Activated T-cell treated with anti-CD3 and anti-CD28 coated beads, Interleukin-2, amount 50 U/mL, for 24 hours (primary cell): Measurements from ENCODE around the gene AGRN.
"Not testable (repeated sequence)": the region's sequence is repeated elsewhere in the genome, so short reads cannot be mapped to it uniquely, and the experiment has no call there.

Source experiments
- DNase-seq: peaks from one replicate; pipeline ENCODE4 v3.0.0-alpha.2; 2020
- H3K27ac Mint-ChIP-seq: 2 replicates; pipeline ENCODE4 v1.8.0; 2020; ENCODE audit warnings: mild to moderate bottlenecking, mixed read lengths
- H3K27me3 Mint-ChIP-seq: 2 replicates; pipeline ENCODE4 v1.8.0; 2020; ENCODE audit warnings: mixed read lengths
- H3K36me3 Mint-ChIP-seq: 2 replicates; pipeline ENCODE4 v1.8.0; 2020; ENCODE audit warnings: low read depth, mixed read lengths
- H3K4me1 Mint-ChIP-seq: 2 replicates; pipeline ENCODE4 v1.8.0; 2020; ENCODE audit warnings: low read depth, mixed read lengths
- H3K4me3 Mint-ChIP-seq: 2 replicates; pipeline ENCODE4 v1.8.0; 2020; ENCODE audit warnings: mild to moderate bottlenecking, moderate library complexity, mixed read lengths
- H3K9me3 Mint-ChIP-seq: 2 replicates; pipeline ENCODE4 v1.8.0; 2020; ENCODE audit warnings: mixed read lengths

The AGRN gene

DNA sequence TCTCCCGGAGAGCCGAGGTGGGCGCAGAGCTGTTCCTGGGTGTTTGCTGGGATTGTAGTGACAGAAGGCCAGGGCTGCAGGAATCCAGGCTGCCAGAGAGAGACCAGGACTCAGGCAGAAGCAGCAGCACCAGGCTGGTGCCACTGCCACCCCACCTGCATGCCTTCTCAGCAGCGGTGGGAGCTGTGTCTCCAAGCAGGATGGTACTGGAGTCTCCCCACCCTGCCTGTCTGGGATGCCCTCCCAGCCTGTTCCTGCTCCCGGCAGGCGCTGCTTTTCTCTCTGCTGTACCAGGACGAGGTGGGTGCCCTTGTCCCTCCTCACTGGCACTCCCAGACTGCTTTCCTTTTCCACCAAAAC, 15.5 kb upstream of the AGRN start:
- H3K4me3 Mint-ChIP-seq: no peak overlapping the region
- peaks cover 58% of the 10 kb centered on the region for H3K27me3 Mint-ChIP-seq
- DNase-seq: no peak
- no peak overlapping the region for H3K27ac Mint-ChIP-seq
- peaks cover 16% of the 10 kb centered on the region for H3K4me1 Mint-ChIP-seq
- H3K9me3 Mint-ChIP-seq: no peaks in the 10 kb centered on the region
- no peaks in the 10 kb centered on the region for H3K36me3 Mint-ChIP-seq

DNA sequence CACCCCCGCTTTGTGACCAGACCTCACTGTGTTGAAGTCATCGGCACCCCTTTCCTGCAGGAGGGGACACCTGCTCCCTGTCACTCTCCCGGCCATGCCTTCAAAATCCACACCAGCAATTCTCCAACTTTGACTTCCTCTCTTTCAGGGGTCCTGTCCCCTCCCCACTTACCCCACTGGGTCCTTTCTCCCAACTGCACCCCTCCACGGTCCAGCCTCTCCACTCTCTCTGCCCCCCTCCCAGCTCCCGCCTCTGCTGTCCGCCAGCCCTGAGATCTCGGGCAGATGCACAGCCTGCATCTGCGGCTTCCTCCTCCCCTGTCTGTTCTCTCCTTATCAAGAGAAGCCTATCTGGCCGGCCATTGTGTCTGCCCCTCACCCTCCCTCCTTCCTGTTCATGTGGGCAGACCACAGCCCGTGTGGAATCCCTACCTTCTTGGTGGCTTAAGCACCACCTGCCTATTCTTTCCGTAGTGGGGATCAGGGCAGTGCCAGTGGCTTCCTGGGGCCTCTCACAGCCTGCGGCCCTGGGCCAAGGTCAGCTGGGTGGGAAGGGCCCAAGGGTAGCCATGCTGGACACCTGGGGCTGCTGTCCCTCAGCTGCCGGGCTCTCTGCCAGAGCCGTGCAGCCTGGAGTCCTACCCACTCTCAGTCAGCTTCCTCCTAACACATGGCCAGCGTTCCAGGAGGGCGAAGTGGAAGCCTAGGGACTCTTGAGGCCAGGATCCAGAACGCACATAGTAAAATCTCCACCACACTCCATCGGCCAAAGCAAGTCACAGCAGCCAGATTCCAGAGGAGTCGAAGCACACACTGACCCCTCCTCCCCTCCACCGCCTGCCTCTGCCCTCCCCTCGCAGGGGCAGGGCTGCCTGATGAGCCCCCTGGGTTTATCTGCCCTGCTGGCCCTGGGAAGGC, 14.9 kb upstream of the AGRN start:
- H3K27me3 Mint-ChIP-seq: peaks cover 58% of the 10 kb centered on the region
- no peak overlapping the region for H3K4me3 Mint-ChIP-seq
- peaks cover 16% of the 10 kb centered on the region for H3K4me1 Mint-ChIP-seq
- no peak overlapping the region for H3K27ac Mint-ChIP-seq
- H3K36me3 Mint-ChIP-seq: no peaks in the 10 kb centered on the region
- DNase-seq: no peak
- H3K9me3 Mint-ChIP-seq: no peaks in the 10 kb centered on the region

DNA sequence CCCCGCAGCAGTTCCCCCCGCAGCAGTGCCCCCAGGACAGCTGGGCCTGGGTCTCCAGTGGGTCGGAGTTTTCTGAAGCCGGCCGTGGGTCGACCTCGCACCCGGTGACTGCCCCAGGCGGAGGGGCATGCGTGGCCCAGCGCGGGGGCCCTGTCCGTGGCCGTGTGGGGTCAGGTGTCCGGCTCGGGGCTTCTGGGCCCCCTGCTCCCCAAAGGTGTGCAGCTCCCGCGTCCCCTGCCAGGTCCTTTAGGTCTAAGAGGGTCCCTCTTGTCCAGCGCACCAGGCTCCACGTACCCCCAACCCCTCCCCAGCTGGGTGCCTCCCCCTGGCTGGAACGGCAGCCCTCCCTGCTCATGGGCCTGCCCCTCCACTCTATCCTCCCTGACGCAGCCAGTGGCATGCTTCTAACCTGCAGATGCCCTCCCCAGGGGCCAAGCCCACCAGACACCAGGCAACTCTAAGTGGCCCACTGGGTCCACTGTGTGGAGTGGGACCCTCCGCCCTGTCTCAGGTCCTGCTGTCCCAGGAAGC, 14.1 kb upstream of the AGRN start:
- Mint-ChIP-seq H3K27me3 (peaks cover 54% of the 10 kb centered on the region), H3K9me3 (no peaks in the 10 kb centered on the region), H3K4me1 (peaks cover 14% of the 10 kb centered on the region), H3K36me3 (no peaks in the 10 kb centered on the region), H3K27ac (no peak overlapping the region), H3K4me3 (no peak overlapping the region)
- DNase-seq: no peak

DNA sequence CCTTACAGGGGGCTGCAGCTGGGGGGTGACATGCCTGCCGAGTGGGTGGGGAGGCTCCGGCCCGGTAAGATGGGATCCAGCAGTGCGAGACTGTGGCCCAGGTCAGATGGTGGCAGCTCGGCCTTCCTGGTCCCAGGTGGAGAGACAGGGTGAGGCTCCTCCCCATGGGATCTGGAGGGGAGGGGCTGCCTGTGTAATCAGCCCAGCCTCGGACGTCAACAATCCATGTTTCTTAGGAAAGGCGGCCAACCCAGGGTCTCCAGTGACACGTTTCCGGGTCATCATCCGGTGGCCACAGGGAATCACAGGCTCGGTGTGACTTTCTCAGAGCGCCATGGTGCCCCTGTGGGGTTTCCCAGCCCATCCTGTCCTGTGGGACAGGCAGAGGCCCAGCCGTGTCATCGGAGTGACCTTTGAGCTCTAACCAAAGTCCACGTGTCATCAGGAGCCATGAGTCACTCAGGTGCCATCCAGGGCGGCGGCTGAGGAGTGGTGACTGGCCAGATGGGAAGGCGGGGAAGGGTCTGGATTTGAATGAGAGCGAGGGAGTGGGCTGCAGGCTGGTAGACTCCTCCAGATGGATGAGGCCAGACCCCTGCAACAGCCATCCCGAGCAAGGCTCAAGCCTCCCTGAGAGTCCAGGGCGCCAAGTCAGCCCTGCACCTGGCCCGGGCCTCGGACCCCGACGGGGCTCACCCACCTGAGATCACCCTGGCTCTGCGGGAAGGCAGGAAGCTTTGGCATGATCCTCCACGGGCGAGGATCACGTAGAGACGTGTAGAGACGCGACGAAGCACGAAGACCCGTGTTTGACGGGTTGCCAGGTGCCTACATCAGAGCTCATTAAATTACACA, 13.4 kb upstream of the AGRN start:
- no peaks in the 10 kb centered on the region for H3K9me3 Mint-ChIP-seq
- peaks cover 11% of the 10 kb centered on the region for H3K4me1 Mint-ChIP-seq

DNA sequence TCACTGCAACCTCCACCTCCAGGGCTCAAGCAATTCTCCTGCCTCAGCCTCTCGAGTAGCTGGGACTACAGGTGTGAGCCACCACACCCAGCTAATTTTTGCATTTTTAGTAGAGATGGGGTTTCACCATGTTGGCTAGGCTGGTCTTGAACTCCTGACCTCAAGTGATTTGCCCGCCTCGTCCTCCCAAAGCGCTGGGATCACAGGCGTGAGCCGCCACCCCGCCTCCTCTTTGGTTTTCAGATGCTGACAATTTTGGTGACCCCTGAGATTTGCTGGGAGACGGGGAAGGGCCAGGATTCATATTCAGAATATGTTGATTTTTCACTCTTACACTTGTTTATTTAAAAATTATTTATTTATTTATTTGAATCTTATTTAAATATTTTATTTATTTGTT, 9.8 kb upstream of the AGRN start:
- H3K36me3 Mint-ChIP-seq, H3K9me3 Mint-ChIP-seq, DNase-seq, H3K4me3 Mint-ChIP-seq, H3K27ac Mint-ChIP-seq: not testable (repeated sequence)
- Mint-ChIP-seq H3K27me3 (peaks cover 22% of the 10 kb centered on the region), H3K4me1 (peaks cover 30% of the 10 kb centered on the region)

More for the DNA sequence above, 13.4 kb upstream of the AGRN start:
- no peaks in the 10 kb centered on the region for H3K36me3 Mint-ChIP-seq
- H3K27ac Mint-ChIP-seq: no peak overlapping the region
- H3K27me3 Mint-ChIP-seq: peaks cover 49% of the 10 kb centered on the region
- no peak for DNase-seq
- H3K4me3 Mint-ChIP-seq: no peak overlapping the region

DNA sequence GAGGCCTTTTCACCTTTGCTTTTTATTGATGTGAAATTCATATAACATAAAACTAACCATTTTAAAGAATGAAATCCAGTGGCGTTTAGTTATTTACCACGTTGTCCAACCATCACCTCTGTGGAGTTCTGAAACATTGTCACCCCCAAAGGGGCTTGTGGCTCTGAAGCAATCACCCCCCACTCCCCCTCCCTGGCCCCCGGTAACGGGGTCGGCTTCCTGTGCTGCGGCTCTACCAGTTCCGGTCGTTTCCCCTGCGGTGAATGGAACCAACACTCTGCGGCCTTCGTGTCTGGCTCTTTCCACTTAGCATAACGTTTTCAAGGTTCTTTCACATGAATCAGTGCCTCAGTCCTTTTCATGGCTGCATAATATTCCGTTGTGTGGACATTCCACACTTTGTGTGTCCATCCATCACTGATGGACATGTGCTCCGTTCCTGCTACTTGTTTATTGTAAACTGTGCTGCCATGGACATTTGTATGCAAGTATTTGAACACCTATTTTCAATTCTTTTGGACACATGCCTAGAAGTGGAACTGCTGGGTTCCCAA, 8.4 kb upstream of the AGRN start:
- H3K9me3 Mint-ChIP-seq: no peaks in the 10 kb centered on the region
- H3K36me3 Mint-ChIP-seq: peaks cover 5% of the 10 kb centered on the region
- no peak for DNase-seq
- H3K4me3 Mint-ChIP-seq: no peak overlapping the region
- H3K27me3 Mint-ChIP-seq: peaks cover 12% of the 10 kb centered on the region
- H3K27ac Mint-ChIP-seq: no peak overlapping the region
- peaks cover 28% of the 10 kb centered on the region for H3K4me1 Mint-ChIP-seq

DNA sequence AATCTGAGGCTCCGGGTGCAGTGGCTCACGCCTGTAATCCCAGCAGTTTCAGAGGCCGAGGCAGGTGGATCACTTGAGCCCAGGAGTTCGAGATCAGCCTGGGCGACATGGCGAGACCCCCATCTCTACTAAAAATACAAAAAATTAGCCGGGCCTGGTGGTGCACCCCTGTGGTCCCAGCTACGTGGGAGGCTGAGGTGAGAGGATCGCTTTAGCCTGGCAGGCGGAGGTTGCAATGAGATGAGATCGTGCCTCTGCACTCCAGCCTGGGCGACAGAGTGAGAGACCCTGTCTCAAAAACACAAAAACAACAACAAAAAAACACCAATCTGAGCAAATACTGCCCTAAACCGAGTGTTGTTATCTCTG, 7.2 kb upstream of the AGRN start:
- Mint-ChIP-seq H3K4me1 (peaks cover 33% of the 10 kb centered on the region), H3K27ac (peak overlapping the region; percentile 95), H3K4me3 (peak overlapping the region; percentile 89)
- not testable (repeated sequence) for H3K36me3 Mint-ChIP-seq, DNase-seq, H3K9me3 Mint-ChIP-seq, H3K27me3 Mint-ChIP-seq

DNA sequence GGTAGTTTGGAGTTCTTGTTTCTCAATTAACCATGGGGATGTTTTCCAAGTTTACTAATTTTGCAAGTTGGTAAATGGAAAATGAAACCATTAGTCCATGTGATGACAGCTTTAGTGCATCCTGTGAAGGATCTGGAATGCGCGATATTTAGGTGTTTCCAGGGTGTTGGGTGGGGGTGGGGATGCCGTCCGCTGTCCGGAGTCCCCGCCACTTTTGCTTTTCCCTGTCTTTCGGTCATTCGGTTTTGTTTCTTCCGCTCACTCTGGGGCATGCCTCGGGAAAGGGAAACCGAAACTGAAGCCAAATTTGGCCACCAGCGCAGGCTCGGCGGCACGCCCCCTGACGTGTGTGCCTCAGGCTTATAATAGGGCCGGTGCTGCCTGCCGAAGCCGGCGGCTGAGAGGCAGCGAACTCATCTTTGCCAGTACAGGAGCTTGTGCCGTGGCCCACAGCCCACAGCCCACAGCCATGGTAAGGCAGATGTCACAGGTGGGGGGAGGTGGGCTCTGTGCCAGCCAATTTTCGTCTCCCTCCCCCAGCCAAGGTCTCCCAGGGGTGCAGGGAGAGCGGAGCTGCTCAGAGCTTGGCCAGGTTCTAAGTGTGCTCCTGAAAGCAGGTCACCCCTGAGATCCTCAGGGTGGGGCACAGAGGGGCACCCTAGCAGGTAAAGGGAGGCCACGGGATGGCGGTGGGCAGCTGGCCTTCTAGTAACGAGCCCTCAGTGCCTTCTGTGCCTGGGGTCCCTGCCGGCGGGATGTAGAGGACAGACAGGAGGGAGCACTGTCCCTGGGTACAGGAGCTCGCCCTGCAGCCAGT, 6.6 kb upstream of the AGRN start, which contains the start of gene ISG15:
ISG15 (plus strand) TSS at position 393 of the 817 bp plus-strand sequence; CDS start at position 470, 77 bp downstream.
- Mint-ChIP-seq H3K27ac (peak within 1 kb of the TSS; percentile 95), H3K4me3 (peak within 1 kb of the TSS; percentile 89), H3K36me3 (peaks cover 5% of the 10 kb centered on the region), H3K4me1 (peaks cover 33% of the 10 kb centered on the region), H3K9me3 (no peaks in the 10 kb centered on the region), H3K27me3 (peaks cover under 1% of the 10 kb centered on the region)
- DNase-seq: peak; percentile 87

DNA sequence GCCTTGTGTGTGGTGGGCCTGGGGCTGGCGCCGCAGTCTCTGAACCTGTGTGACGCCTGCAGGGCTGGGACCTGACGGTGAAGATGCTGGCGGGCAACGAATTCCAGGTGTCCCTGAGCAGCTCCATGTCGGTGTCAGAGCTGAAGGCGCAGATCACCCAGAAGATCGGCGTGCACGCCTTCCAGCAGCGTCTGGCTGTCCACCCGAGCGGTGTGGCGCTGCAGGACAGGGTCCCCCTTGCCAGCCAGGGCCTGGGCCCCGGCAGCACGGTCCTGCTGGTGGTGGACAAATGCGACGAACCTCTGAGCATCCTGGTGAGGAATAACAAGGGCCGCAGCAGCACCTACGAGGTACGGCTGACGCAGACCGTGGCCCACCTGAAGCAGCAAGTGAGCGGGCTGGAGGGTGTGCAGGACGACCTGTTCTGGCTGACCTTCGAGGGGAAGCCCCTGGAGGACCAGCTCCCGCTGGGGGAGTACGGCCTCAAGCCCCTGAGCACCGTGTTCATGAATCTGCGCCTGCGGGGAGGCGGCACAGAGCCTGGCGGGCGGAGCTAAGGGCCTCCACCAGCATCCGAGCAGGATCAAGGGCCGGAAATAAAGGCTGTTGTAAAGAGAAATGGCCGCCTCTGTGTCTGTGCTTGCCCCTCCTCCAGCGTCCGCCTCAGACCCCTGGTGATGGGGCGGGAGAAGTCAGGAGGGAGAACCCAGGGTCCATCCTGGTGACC, 5.8 kb upstream of the AGRN start:
- peak overlapping the region; percentile 89 for H3K4me3 Mint-ChIP-seq
- H3K27me3 Mint-ChIP-seq: no peaks in the 10 kb centered on the region
- DNase-seq: peak; percentile 59
- no peaks in the 10 kb centered on the region for H3K9me3 Mint-ChIP-seq
- H3K4me1 Mint-ChIP-seq: peaks cover 35% of the 10 kb centered on the region
- H3K27ac Mint-ChIP-seq: peak overlapping the region; percentile 95
- H3K36me3 Mint-ChIP-seq: peaks cover 5% of the 10 kb centered on the region

DNA sequence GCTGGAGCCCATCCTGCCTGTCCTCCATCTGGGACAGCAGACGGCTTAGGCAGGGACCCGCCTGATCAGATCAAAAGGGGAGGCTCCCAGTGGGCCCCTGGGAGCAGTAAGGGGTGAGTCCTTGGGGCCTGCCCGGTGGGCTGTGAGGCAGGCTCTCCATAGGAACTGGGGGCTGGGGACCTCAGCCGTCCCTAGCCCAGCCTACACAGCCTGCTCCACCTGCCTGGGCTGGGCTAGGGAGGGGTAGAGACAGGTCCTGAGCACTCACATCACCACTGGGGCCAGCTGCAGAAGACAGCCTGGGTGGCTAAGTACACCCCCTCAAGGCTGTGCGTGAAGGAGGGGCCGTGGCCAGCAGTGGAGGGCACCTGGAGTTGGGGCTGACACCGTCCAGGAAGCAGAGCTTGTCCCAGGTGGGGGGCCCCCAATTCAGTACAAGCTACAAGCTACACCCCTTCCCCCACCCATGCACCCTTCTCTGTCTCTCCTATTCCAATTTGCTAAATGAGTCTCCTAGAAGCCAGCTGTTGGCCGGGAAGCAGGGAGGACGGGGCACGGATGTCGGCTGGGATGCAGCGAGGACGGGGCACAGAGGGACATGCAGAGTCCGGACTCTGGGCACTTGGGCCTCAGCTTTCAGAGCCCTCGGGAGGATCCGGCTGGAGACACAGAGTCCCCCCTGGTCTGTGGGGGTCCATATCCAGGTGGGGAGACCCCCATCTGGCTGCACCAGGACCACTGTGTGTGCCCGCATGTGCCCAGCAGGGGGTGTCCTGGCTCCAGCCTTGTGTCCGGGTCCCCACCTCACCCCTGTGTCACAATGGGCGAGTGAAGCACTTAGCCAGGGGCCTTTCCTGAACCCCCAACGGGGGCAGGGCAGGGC, 4.9 kb upstream of the AGRN start:
- H3K4me3 Mint-ChIP-seq: peak overlapping the region; percentile 89
- no peak for DNase-seq
- H3K4me1 Mint-ChIP-seq: peaks cover 35% of the 10 kb centered on the region
- peak overlapping the region; percentile 95 for H3K27ac Mint-ChIP-seq
- H3K27me3 Mint-ChIP-seq: no peaks in the 10 kb centered on the region
- H3K36me3 Mint-ChIP-seq: peaks cover 5% of the 10 kb centered on the region
- no peaks in the 10 kb centered on the region for H3K9me3 Mint-ChIP-seq

DNA sequence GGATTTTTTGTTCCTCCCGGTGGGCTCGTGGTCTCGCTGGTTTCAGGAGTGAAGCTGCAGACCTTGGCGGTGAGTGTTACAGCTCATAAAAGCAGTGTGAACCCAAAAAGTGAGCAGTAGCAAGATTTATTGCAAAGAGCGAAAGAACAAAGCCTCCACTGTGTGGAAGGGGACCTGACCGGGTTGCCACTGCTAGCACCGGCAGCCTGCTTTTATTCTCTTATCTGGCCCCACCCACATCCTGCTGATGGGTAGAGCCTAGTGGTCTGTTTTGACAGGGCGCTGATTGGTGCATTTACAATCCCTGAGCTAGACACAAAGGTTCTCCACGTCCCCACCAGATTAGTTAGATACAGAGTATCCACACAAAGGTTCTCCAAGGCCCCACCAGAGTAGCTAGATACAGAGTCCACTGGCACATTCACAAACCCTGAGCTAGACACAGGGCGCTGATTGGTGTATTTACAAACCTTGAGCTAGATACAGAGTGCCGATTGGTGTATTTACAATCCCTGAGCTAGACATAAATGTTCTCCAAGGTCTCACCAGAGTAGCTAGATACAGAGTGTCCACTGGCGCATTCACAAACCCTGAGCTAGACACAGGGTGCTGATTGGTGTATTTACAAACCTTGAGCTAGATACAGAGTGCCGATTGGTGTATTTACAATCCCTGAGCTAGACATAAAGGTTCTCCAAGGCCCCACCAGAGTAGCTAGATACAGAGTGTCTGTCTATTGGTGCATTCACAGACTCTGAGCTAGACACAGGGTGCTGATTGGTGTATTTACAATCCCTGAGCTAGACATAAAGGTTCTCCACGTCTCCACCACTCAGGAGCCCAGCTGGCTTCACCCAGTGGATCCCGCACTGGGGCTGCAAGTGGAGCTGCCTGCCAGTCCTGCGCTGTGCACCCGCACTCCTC, 2.3 kb upstream of the AGRN start:
- H3K4me3 Mint-ChIP-seq, DNase-seq, H3K27ac Mint-ChIP-seq: not testable (repeated sequence)

DNA sequence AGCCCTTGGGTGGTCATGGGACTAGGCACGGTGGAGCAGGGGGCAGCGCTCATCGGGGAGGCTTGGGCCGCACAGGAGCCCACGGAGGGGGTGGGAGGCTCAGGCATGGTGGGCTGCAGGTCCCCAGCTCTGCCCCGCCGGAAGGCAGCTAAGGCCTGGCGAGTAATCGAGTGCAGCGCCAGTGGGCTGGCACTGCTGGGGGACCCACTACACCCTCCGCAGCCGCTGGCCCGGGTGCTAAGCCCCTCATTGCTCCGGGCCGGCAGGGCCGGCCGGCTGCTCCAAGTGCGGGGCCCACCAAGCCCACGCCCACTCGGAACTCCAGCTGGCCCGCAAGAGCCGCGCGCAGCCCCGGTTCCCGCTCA, 1.6 kb upstream of the AGRN start:
- peaks cover 11% of the 10 kb centered on the region for H3K27me3 Mint-ChIP-seq
- not testable (repeated sequence) for H3K4me3 Mint-ChIP-seq, H3K27ac Mint-ChIP-seq, H3K9me3 Mint-ChIP-seq, DNase-seq, H3K36me3 Mint-ChIP-seq
- H3K4me1 Mint-ChIP-seq: peaks cover 25% of the 10 kb centered on the region

More for the DNA sequence above, 2.3 kb upstream of the AGRN start:
- peaks cover 32% of the 10 kb centered on the region for H3K4me1 Mint-ChIP-seq
- H3K9me3 Mint-ChIP-seq, H3K27me3 Mint-ChIP-seq, H3K36me3 Mint-ChIP-seq: not testable (repeated sequence)
